Activated T-helper 1 cell treated with anti-CD3 and anti-CD28 coated beads, Interleukin-2, amount 50 U/mL, for 16 hours (primary cell): ENCODE results near the gene MARVELD1.
A peak's percentile ranks its signal among the peaks of the same experiment; 100 is the strongest.
"Not testable (repeated sequence)": the region's sequence is repeated elsewhere in the genome, so short reads cannot be mapped to it uniquely, and the experiment has no call there.

ENCODE experiments used
- DNase-seq, 2 donors: peaks; one replicate each; pipeline ENCODE4 v3.0.0-alpha.2; 2020; ENCODE audit warnings: low read depth in 1 of 2, low spot score in 1 of 2

The MARVELD1 gene

GRCh38 chr10:97690133-97690532, 23.4 kb upstream of the MARVELD1 start:
- DNase-seq, result no peak

- DNase-seq, result not testable (repeated sequence)
These were observed 15.4 kb upstream of the MARVELD1 start for GRCh38 chr10:97698072-97698655.

- DNase-seq, result no peak
These were observed 12.0 kb upstream of the MARVELD1 start for GRCh38 chr10:97701438-97702069.

- DNase-seq, result no peak
These were observed 10.0 kb upstream of the MARVELD1 start for GRCh38 chr10:97703398-97704067.

GRCh38 chr10:97704341-97704740, 9.2 kb upstream of the MARVELD1 start:
- DNase-seq, result no peak

- DNase-seq, result no peak
These were observed 8.4 kb upstream of the MARVELD1 start for GRCh38 chr10:97705006-97705670.

- no peak for DNase-seq
These were observed 6.2 kb upstream of the MARVELD1 start for GRCh38 chr10:97707134-97707861.

- DNase-seq, result no peak
These were observed 5.4 kb upstream of the MARVELD1 start for GRCh38 chr10:97708167-97708566.

- no peak for DNase-seq
These were observed 4.3 kb upstream of the MARVELD1 start for GRCh38 chr10:97708976-97709946.

GRCh38 chr10:97711640-97712572, 1.6 kb upstream of the MARVELD1 start:
- no peak for DNase-seq

GRCh38 chr10:97713826-97714400, 383 bp downstream of the MARVELD1 start:
- peak; percentile 14 to 39 for DNase-seq

GRCh38 chr10:97714401-97715258, 1.1 kb downstream of the MARVELD1 start:
- no peak for DNase-seq

- no peak for DNase-seq
These were observed 1.8 kb downstream of the MARVELD1 start for GRCh38 chr10:97715259-97715874.

- no peak for DNase-seq
These were observed 4.1 kb downstream of the MARVELD1 start for GRCh38 chr10:97717627-97718026.

GRCh38 chr10:97718178-97718577, 4.6 kb downstream of the MARVELD1 start:
- no peak for DNase-seq

GRCh38 chr10:97718659-97719142, 5.2 kb downstream of the MARVELD1 start:
- no peak for DNase-seq

- no peak for DNase-seq
These were observed 6.1 kb downstream of the MARVELD1 start for GRCh38 chr10:97719602-97720001.
